K562 (cell line): Measurements from ENCODE around the gene NCMAP.

Source experiments
- BCLAF1 ChIP-seq, 2 experiments: fragments of 450-650 bp in 1 of 2; IDR thresholded peaks; 2 replicates each; pipeline ENCODE4 v1.6.1; 2011 to 2017; ENCODE audit warnings: low read depth in 2 of 2, antibody characterized with exemption in 1 of 2, borderline replicate concordance in 1 of 2, low read length in 1 of 2, mild to moderate bottlenecking in 1 of 2, mixed read lengths in 1 of 2; ENCODE audit not compliant: control insufficient read depth in 1 of 2
- TBP ChIP-seq: optimal IDR thresholded peaks from 2 replicates; pipeline ENCODE3; 2011; ENCODE audit warnings: low read depth, low read length, improper control_type of control experiment
- ZNF431 ChIP-seq: sonication (generic); formaldehyde crosslinking; IDR thresholded peaks from 2 replicates; pipeline ENCODE4 v1.8.0; 2022; ENCODE audit warnings: mild to moderate bottlenecking, missing genetic modification reagents
- ZNF561 ChIP-seq: fragments of 450-650 bp; formaldehyde crosslinking; conservative IDR thresholded peaks from 2 replicates; pipeline ENCODE4 v1.4.0; 2020; ENCODE audit warnings: mild to moderate bottlenecking, moderate library complexity
- ZNF79 ChIP-seq: fragments of 250-450 bp; sonication (Bioruptor Pico); IDR thresholded peaks from 2 replicates; pipeline ENCODE4 v1.4.0; 2020; ENCODE audit warnings: low read depth, mild to moderate bottlenecking, moderate library complexity

DNA sequence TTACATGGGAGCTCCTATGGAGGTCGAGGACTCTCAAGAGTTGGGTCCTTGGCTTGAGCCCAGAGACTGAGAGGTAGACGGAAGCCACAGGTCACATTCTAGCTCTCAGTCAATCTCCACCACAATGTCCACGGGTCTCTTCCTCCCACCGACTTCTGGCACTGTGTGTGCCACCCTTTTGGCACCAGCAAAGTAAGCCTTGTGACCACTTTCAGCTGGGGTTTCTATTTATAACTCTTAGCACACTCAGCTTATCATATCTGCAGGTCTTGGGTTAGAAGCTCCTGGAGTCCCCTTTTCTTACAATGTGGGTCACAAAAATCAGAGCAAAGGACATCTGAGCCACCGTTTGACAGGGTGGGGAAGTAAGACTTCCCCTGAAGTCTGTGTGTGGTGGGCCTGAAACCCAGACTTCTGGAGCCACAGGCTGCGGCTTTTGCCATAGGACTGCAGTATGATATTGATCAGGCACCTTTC is 28.3 kb downstream of the NCMAP start:
- TF ChIP-seq BCLAF1 (IDR thresholded peaks at IDR 0.05; ENCODE audit: borderline replicate concordance in 1 of 2, control insufficient read depth in 1 of 2, low read depth in 2 of 2, low read length in 1 of 2) (no peak), TBP (no peak), ZNF561 (CRISPR knock-in tag) (no peak), ZNF79 (CRISPR knock-in tag) (no peak), ZNF431 (no peak)
